ENCODE data around the gene KAZN. TPM values are rescaled to one million over a fixed set of nuclear protein-coding genes. Genes with fewer than 3 reads are reported as not detected.

The KAZN gene
- polyA plus RNA-seq, 1 of the 3 experiments (the other 2 are of a cell fraction) = 6.8 TPM

- no peaks in the 10 kb centered on the region for H3K9me2 ChIP-seq
- H3K4me1 ChIP-seq (ENCODE audit: control insufficient read depth in 1 of 2, insufficient read depth in 2 of 2, low read depth in 1 of 2, low read length in 1 of 2) = no peaks in the 10 kb centered on the region; a peak in 1 of 4 replicates
- CTCF ChIA-PET = interaction anchor here (2.0 kb wide), 1 partner anchor 34 kb away, joined by 7 read pairs; no protein-coding TSS in a partner anchor
- no peaks in the 10 kb centered on the region for H3K79me2 ChIP-seq (ENCODE audit: insufficient read depth)
- WGBS (ENCODE audit: low lambda C conversion rate) = 79% methylated on average over 8 of the region's 8 CpGs
- DNase-seq = no peak
- no peaks in the 10 kb centered on the region for H3K9me3 ChIP-seq
- POLR2A ChIA-PET = no interaction called here
- H3K9ac ChIP-seq = no peak overlapping the region
- H3F3A ChIP-seq (replicated peaks; ENCODE audit: insufficient read depth) = no peaks in the 10 kb centered on the region
- H3K4me2 ChIP-seq = no peak overlapping the region
- H3K27me3 ChIP-seq (ENCODE audit: insufficient read depth) = no peaks in the 10 kb centered on the region
- no peak for TF ChIP-seq ELF1 (IDR thresholded peaks at IDR 0.05)
- TF ChIP-seq EZH2phosphoT487 (IDR thresholded peaks at IDR 0.05; ENCODE audit: borderline replicate concordance, low read depth) = no peak
- no peak for TF ChIP-seq RCOR1 (IDR thresholded peaks at IDR 0.05; ENCODE audit: low read length)
- TF ChIP-seq NFIC (IDR thresholded peaks at IDR 0.05; ENCODE audit: borderline replicate concordance) = no peak
- TF ChIP-seq RAD21 (IDR thresholded peaks at IDR 0.05; ENCODE audit: low read length) = no peak
- no peak for TF ChIP-seq PBX3 (IDR thresholded peaks at IDR 0.05)
- TF ChIP-seq RXRA (IDR thresholded peaks at IDR 0.05; ENCODE audit: borderline replicate concordance, low read depth) = no peak
- TF ChIP-seq, protein P1, sequence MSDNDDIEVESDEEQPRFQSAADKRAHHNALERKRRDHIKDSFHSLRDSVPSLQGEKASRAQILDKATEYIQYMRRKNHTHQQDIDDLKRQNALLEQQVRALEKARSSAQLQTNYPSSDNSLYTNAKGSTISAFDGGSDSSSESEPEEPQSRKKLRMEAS (IDR thresholded peaks at IDR 0.05; ENCODE audit: low read depth) = no peak
- TF ChIP-seq FOXM1 (IDR thresholded peaks at IDR 0.05; ENCODE audit: low read depth) = no peak
- no peak for TF ChIP-seq TEAD4 (IDR thresholded peaks at IDR 0.05; ENCODE audit: borderline replicate concordance, insufficient read depth)
- TF ChIP-seq, protein P2, sequence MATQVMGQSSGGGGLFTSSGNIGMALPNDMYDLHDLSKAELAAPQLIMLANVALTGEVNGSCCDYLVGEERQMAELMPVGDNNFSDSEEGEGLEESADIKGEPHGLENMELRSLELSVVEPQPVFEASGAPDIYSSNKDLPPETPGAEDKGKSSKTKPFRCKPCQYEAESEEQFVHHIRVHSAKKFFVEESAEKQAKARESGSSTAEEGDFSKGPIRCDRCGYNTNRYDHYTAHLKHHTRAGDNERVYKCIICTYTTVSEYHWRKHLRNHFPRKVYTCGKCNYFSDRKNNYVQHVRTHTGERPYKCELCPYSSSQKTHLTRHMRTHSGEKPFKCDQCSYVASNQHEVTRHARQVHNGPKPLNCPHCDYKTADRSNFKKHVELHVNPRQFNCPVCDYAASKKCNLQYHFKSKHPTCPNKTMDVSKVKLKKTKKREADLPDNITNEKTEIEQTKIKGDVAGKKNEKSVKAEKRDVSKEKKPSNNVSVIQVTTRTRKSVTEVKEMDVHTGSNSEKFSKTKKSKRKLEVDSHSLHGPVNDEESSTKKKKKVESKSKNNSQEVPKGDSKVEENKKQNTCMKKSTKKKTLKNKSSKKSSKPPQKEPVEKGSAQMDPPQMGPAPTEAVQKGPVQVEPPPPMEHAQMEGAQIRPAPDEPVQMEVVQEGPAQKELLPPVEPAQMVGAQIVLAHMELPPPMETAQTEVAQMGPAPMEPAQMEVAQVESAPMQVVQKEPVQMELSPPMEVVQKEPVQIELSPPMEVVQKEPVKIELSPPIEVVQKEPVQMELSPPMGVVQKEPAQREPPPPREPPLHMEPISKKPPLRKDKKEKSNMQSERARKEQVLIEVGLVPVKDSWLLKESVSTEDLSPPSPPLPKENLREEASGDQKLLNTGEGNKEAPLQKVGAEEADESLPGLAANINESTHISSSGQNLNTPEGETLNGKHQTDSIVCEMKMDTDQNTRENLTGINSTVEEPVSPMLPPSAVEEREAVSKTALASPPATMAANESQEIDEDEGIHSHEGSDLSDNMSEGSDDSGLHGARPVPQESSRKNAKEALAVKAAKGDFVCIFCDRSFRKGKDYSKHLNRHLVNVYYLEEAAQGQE (IDR thresholded peaks at IDR 0.05; ENCODE audit: low read depth, low read length) = no peak
- TF ChIP-seq EP300 (IDR thresholded peaks at IDR 0.05; ENCODE audit: borderline replicate concordance in 1 of 2, low read depth in 1 of 2, low read length in 1 of 2) = no peak
- TF ChIP-seq, protein P3, sequence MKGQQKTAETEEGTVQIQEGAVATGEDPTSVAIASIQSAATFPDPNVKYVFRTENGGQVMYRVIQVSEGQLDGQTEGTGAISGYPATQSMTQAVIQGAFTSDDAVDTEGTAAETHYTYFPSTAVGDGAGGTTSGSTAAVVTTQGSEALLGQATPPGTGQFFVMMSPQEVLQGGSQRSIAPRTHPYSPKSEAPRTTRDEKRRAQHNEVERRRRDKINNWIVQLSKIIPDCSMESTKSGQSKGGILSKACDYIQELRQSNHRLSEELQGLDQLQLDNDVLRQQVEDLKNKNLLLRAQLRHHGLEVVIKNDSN (IDR thresholded peaks at IDR 0.05; ENCODE audit: borderline replicate concordance, low read depth) = no peak
- no peak overlapping the region for H2AFZ ChIP-seq (ENCODE audit: low read depth)
- H3K36me3 ChIP-seq (replicated peaks in 1 of 2; ENCODE audit: control insufficient read depth in 1 of 2, insufficient read depth in 2 of 2, low read length in 1 of 2) = no peaks in the 10 kb centered on the region
- no peak overlapping the region for H3K4me3 ChIP-seq (ENCODE audit: low read depth in 2 of 2, low read length in 1 of 2)
- no peak overlapping the region for H3K27ac ChIP-seq (ENCODE audit: low read depth in 2 of 2, low read length in 1 of 2)
- H4K20me1 ChIP-seq (ENCODE audit: insufficient read depth) = no peaks in the 10 kb centered on the region
Observed at GRCh38 chr1:15081102-15081501, 482.6 kb downstream of the KAZN start.
